ENCODE results near the gene CAMK4.

CAMK4 gene

DNA sequence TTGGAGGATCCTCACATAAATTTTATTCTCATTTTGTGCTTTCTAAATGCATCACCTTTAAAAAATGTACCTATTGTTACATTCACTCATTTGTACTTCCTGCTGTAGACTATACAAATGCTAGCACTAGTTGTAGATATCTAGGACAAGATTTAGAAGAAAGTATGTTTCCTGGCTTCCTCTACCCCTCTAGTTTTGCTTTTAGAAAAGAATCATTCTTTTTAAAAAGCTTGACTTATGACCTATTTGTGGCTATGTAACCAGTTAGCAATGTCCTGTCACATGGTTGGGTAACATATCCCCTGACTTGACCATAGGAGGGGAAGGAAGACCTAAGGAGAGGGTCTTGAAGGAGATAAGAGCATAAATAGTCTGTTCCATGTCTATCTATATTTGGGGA is 13.3 kb downstream of the CAMK4 start:
- Histone ChIP-seq H3K27me3 (ENCODE audit: control insufficient read depth, insufficient read depth, low read length) (no peaks in the 10 kb centered on the region), H3K36me3 (ENCODE audit: control insufficient read depth, insufficient read depth, low read length) (no peaks in the 10 kb centered on the region), H3K4me3 (ENCODE audit: low read length) (no peak overlapping the region), H3K27ac (ENCODE audit: low read length) (no peak overlapping the region), H3K4me1 (ENCODE audit: control insufficient read depth, insufficient read depth, low read length) (no peaks in the 10 kb centered on the region; the same call in 1 of the 2 replicates), H3K9me3 (ENCODE audit: control insufficient read depth, insufficient read depth, low read length) (no peaks in the 10 kb centered on the region)
- DNase-seq (ENCODE audit: low read depth, low spot score), result no peak

DNA sequence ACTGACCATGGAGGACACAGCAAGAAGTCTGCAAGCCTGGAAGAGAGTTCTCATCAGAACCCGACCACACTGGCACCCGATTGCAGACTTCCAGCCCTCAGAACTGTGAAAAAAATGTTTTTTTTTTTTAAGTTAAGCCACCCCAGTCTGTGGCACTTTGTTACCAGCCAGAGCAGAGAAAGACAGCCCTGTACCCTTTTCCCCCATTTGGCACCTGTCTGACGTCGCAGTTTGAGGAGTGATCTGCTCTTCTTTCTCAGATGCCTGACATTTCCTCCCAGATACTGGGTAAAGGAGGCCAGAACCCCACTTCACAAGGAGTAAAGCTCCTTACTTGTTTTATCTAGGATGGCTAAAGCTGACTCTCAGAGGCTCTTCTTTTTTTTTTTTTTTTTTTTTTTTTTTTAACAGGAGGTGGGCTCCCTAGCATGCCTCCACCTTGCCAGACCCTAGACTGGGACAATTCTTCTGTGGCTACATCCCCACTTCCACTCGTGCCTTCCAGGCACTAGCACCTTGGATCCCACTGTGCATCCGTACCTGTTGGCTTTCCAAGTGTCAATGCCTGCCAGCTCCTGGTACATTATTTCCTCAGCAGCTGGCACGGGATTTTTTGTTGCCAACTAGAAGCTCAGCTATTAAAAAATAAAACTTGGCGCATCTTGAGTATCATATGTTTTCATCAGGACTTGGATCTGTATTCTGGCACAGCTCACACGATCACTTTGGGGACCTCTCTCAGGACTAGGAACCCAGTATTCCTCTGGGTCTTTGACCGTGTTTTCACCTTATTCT is 14.4 kb downstream of the CAMK4 start:
- no CpG with 5 or more reads among the region's 10 CpGs for WGBS (ENCODE audit: insufficient coverage, insufficient read length)
- DNase-seq (ENCODE audit: low read depth, low spot score), result no peak
- Histone ChIP-seq H3K27ac (ENCODE audit: low read length) (no peak overlapping the region), H3K4me3 (ENCODE audit: low read length) (no peak overlapping the region), H3K27me3 (ENCODE audit: control insufficient read depth, insufficient read depth, low read length) (no peaks in the 10 kb centered on the region), H3K36me3 (ENCODE audit: control insufficient read depth, insufficient read depth, low read length) (no peaks in the 10 kb centered on the region), H3K9me3 (ENCODE audit: control insufficient read depth, insufficient read depth, low read length) (no peaks in the 10 kb centered on the region), H3K4me1 (ENCODE audit: control insufficient read depth, insufficient read depth, low read length) (no peaks in the 10 kb centered on the region; the same call in 1 of the 2 replicates)

DNA sequence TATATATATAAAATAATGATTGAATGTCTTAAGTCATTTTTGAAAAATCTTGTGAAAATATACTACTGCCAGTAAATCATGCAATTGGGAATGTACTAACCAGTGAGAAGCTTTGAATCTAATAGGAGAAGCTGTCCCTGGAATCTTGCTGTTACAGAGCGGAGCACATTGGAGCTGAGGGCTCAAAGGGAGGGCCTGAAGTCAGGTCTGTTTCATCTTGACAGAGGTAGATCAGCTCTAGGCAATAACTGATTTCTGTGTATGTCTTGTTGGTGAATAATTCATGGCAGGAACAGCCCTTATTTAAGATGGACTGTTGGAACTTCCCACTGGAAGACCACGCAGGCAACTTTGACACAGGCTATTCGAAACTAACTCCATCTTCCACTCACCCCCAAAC is 17.5 kb downstream of the CAMK4 start:
- H3K9me3 ChIP-seq (ENCODE audit: control insufficient read depth, insufficient read depth, low read length), result no peaks in the 10 kb centered on the region
- no peaks in the 10 kb centered on the region for H3K27me3 ChIP-seq (ENCODE audit: control insufficient read depth, insufficient read depth, low read length)
- WGBS (ENCODE audit: insufficient coverage, insufficient read length), result no CpG with 5 or more reads among the region's 3 CpGs
- H3K36me3 ChIP-seq (ENCODE audit: control insufficient read depth, insufficient read depth, low read length), result no peaks in the 10 kb centered on the region
- H3K4me3 ChIP-seq (ENCODE audit: low read length), result no peak overlapping the region
- H3K27ac ChIP-seq (ENCODE audit: low read length), result no peak overlapping the region
- no peak for DNase-seq (ENCODE audit: low read depth, low spot score)
- H3K4me1 ChIP-seq (ENCODE audit: control insufficient read depth, insufficient read depth, low read length), result no peaks in the 10 kb centered on the region; the same call in 1 of the 2 replicates

DNA sequence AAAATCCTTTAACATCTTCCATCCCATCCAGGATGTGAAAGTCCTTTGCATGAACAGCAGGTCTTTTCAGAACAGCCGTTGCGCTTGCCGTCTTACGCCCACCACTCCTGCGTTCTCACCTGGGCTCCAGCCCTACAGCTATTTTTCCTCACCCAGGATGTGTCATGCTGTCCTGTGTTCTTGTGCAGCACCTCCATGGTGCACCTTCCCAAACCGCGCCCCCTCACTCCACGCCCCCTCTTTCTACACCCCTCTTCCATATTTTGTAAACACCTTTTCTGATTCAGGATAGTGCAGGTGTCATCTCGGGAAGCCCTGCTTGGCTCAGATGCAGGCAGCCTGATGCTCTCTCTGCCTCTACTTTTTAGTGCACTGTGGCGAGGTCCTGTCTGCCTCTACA is 18.4 kb downstream of the CAMK4 start:
- 100% methylated on average over 3 of the region's 10 CpGs for WGBS (ENCODE audit: insufficient coverage, insufficient read length)
- Histone ChIP-seq H3K4me1 (ENCODE audit: control insufficient read depth, insufficient read depth, low read length) (no peaks in the 10 kb centered on the region; the same call in 1 of the 2 replicates), H3K9me3 (ENCODE audit: control insufficient read depth, insufficient read depth, low read length) (no peaks in the 10 kb centered on the region), H3K4me3 (ENCODE audit: low read length) (no peak overlapping the region), H3K27me3 (ENCODE audit: control insufficient read depth, insufficient read depth, low read length) (no peaks in the 10 kb centered on the region), H3K27ac (ENCODE audit: low read length) (no peak overlapping the region), H3K36me3 (ENCODE audit: control insufficient read depth, insufficient read depth, low read length) (no peaks in the 10 kb centered on the region)
- no peak for DNase-seq (ENCODE audit: low read depth, low spot score)

DNA sequence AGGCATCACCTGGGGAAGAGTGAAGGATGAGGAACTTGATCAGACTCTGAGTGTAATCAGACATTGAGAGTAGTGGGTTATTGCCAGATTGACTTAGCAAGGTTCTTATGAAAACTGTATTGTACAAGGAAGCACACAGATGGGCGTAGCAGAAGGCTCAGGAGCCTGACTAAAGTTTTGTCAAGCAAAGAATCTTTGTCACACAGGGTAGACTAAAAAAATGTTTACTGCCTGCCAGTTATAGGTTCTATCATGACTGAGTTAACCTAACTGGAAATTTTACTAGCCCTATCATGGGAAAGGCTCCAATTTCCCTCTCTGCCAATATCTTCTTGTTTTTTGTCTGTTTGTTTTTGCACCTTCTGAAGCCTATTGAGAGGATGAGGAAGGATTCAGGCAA is 19.1 kb downstream of the CAMK4 start:
- H3K4me1 ChIP-seq (ENCODE audit: control insufficient read depth, insufficient read depth, low read length), result no peaks in the 10 kb centered on the region; the same call in 1 of the 2 replicates
- H3K36me3 ChIP-seq (ENCODE audit: control insufficient read depth, insufficient read depth, low read length), result no peaks in the 10 kb centered on the region
- H3K27ac ChIP-seq (ENCODE audit: low read length), result no peak overlapping the region
- H3K4me3 ChIP-seq (ENCODE audit: low read length), result no peak overlapping the region
- no peak for DNase-seq (ENCODE audit: low read depth, low spot score)
- no peaks in the 10 kb centered on the region for H3K9me3 ChIP-seq (ENCODE audit: control insufficient read depth, insufficient read depth, low read length)
- H3K27me3 ChIP-seq (ENCODE audit: control insufficient read depth, insufficient read depth, low read length), result no peaks in the 10 kb centered on the region
- WGBS (ENCODE audit: insufficient coverage, insufficient read length), result no CpG with 5 or more reads among the region's 1 CpG

DNA sequence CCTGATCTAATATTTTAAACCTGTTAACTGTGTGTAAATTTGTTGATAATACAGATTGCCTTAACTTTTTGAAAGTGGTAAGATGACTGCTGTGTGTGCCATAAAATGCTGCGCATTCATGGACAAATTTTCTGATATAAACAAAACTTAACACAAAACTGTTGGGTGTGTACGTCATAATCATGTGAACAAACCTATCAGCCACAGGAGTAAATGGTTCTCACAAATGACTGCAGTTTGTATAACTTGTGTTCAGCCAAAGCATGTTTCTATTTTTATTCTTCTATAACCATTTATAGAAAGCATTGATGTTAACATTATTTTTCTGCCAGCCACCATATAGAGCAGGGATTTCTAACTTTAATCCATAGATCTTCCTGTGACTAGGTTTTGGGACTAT is 21.5 kb downstream of the CAMK4 start:
- no peak for DNase-seq (ENCODE audit: low read depth, low spot score)
- Histone ChIP-seq H3K36me3 (ENCODE audit: control insufficient read depth, insufficient read depth, low read length) (no peaks in the 10 kb centered on the region), H3K9me3 (ENCODE audit: control insufficient read depth, insufficient read depth, low read length) (no peaks in the 10 kb centered on the region), H3K4me3 (ENCODE audit: low read length) (no peak overlapping the region), H3K27me3 (ENCODE audit: control insufficient read depth, insufficient read depth, low read length) (no peaks in the 10 kb centered on the region), H3K4me1 (ENCODE audit: control insufficient read depth, insufficient read depth, low read length) (no peaks in the 10 kb centered on the region; the same call in 1 of the 2 replicates), H3K27ac (ENCODE audit: low read length) (no peak overlapping the region)
- WGBS (ENCODE audit: insufficient coverage, insufficient read length), result no CpG with 5 or more reads among the region's 2 CpGs

DNA sequence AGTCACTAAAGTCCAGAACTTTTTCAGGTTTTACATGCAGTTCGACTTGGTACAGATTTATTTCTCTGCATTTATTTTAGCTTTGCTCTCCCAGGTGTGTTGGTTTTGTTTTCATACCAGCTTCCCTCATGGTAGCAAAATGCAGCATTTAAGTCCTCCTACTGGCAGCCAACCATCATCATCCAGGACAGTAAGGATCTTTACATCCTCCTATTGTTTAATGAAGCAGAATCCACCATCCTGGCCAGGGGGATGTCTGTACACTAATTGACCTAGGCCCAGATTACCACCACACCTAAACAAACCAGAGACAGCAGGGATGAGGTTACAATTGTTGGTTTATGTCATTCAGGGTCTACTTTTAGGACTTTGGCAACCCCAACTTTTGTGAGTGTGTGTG is 22.3 kb downstream of the CAMK4 start:
- Histone ChIP-seq H3K27ac (ENCODE audit: low read length) (no peak overlapping the region), H3K36me3 (ENCODE audit: control insufficient read depth, insufficient read depth, low read length) (no peaks in the 10 kb centered on the region), H3K27me3 (ENCODE audit: control insufficient read depth, insufficient read depth, low read length) (no peaks in the 10 kb centered on the region), H3K4me1 (ENCODE audit: control insufficient read depth, insufficient read depth, low read length) (no peaks in the 10 kb centered on the region; the same call in 1 of the 2 replicates), H3K4me3 (ENCODE audit: low read length) (no peak overlapping the region), H3K9me3 (ENCODE audit: control insufficient read depth, insufficient read depth, low read length) (no peaks in the 10 kb centered on the region)
- no CpG with 5 or more reads among the region's 1 CpG for WGBS (ENCODE audit: insufficient coverage, insufficient read length)
- DNase-seq (ENCODE audit: low read depth, low spot score), result no peak

DNA sequence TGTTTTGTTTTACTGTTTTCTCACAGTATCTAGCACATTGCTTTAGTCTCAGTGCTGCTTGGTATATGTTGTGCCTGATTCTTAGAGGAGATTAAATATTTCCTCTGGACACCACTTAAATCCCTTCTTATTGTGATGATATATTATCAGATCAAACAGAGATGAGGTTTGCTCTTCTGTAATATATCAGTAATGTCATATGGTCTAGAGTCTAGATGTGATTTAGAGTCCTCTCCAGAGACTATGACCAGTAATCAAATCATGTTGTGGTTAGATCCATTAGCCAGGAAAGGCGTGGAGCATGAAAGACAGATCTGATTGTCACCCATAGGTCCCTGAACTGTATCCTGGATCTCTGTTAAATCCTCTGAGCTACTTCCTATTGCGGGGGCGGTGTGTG is 24.4 kb downstream of the CAMK4 start:
- no peaks in the 10 kb centered on the region for H3K4me1 ChIP-seq (ENCODE audit: control insufficient read depth, insufficient read depth, low read length)

DNA sequence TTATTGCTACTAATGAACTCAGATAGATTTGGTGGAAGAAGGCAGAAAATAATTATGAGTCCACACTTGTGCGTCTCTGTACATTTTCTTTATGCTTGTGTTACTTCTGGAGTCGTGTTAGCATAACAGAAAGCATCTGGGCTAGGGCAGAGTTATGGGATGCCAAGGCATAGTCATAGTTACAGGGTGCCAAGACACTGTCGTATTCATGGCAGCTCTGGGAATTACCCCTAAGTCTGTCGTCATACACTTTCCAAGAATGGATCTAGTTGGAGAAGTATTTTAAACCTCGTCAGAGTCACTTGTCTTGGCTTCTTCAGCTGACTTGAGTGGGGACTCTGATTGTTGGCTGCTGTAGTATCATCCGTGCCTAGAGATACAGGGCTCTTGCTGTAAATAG is 27.7 kb downstream of the CAMK4 start:
- H3K4me3 ChIP-seq (ENCODE audit: low read length), result no peak overlapping the region

More for the DNA sequence above, 24.4 kb downstream of the CAMK4 start:
- Histone ChIP-seq H3K27ac (ENCODE audit: low read length) (no peak overlapping the region), H3K27me3 (ENCODE audit: control insufficient read depth, insufficient read depth, low read length) (no peaks in the 10 kb centered on the region), H3K9me3 (ENCODE audit: control insufficient read depth, insufficient read depth, low read length) (no peaks in the 10 kb centered on the region), H3K36me3 (ENCODE audit: control insufficient read depth, insufficient read depth, low read length) (no peaks in the 10 kb centered on the region), H3K4me3 (ENCODE audit: low read length) (no peak overlapping the region)
- no CpG with 5 or more reads among the region's 3 CpGs for WGBS (ENCODE audit: insufficient coverage, insufficient read length)
- DNase-seq (ENCODE audit: low read depth, low spot score), result no peak

DNA sequence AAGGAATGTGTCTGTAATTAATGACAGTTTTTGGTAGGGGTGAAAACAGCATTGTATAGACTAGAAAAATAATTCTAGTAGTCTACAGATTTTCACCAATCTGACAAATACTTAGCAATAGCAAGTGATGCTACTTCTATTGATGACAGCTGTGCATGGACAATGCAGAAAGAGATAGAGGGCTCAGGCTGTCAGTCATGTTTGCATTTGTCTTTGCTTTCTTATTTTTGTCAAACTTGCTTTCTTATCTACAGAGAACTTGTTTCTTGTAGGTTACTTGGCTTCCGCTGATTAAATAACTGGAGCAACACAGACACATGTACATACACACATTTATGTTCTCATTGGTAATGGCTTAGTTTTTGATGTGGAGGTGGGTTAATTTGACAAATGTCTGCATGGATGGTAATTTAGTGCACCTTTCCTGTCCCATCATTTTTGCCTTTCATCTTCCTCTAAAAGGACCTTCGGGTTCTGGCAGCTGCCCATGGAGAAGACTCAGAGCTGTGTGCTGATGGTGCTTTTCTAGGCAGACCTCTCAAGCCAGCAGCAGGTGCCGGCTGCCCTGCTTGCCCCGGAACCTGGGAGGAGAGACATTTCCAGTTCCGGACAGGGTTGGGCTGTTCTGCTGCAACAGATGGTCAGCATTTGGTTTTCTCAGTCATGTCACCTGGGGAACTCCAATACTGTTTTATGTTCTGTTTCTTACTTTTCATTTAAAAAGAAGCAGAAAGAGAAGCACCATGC is 28.8 kb downstream of the CAMK4 start:
- no peak for DNase-seq (ENCODE audit: low read depth, low spot score)
- no peaks in the 10 kb centered on the region for H3K9me3 ChIP-seq (ENCODE audit: control insufficient read depth, insufficient read depth, low read length)
- H3K36me3 ChIP-seq (ENCODE audit: control insufficient read depth, insufficient read depth, low read length), result no peaks in the 10 kb centered on the region
- H3K4me1 ChIP-seq (ENCODE audit: control insufficient read depth, insufficient read depth, low read length), result no peaks in the 10 kb centered on the region
- no CpG with 5 or more reads among the region's 5 CpGs for WGBS (ENCODE audit: insufficient coverage, insufficient read length)
- H3K4me3 ChIP-seq (ENCODE audit: low read length), result no peak overlapping the region
- no peaks in the 10 kb centered on the region for H3K27me3 ChIP-seq (ENCODE audit: control insufficient read depth, insufficient read depth, low read length)
- no peak overlapping the region for H3K27ac ChIP-seq (ENCODE audit: low read length)

More for the DNA sequence above, 27.7 kb downstream of the CAMK4 start:
- H3K4me1 ChIP-seq (ENCODE audit: control insufficient read depth, insufficient read depth, low read length), result no peaks in the 10 kb centered on the region
- whole genome bisulfite sequencing (ENCODE audit: insufficient coverage, insufficient read length), result no CpG with 5 or more reads among the region's 6 CpGs
- no peak overlapping the region for H3K27ac ChIP-seq (ENCODE audit: low read length)
- H3K36me3 ChIP-seq (ENCODE audit: control insufficient read depth, insufficient read depth, low read length), result no peaks in the 10 kb centered on the region
- no peak for DNase-seq (ENCODE audit: low read depth, low spot score)
- no peaks in the 10 kb centered on the region for H3K27me3 ChIP-seq (ENCODE audit: control insufficient read depth, insufficient read depth, low read length)
- H3K9me3 ChIP-seq (ENCODE audit: control insufficient read depth, insufficient read depth, low read length), result no peaks in the 10 kb centered on the region
